ENCODE data around the gene SPHK2.

SPHK2 gene

GRCh38 chr19:48668332-48668731, 49.0 kb downstream of the SPHK2 start:
- no peak overlapping the region for H3K27ac ChIP-seq (ENCODE audit: insufficient read depth in 1 of 2, low read depth in 1 of 2, low read length in 2 of 2, poor library complexity in 1 of 2, severe bottlenecking in 2 of 2)
- ChIA-PET CTCF (interaction anchor here (0.9 kb wide), 1 partner anchor 9 kb away, joined by 3 read pairs; no protein-coding TSS in a partner anchor), POLR2A (no interaction called here)
- WGBS (ENCODE audit: insufficient coverage) = 88% methylated on average over 3 of the region's 3 CpGs
- H3K27me3 ChIP-seq (replicated peaks in 2 of 5; ENCODE audit: control insufficient read depth in 4 of 5, insufficient read depth in 5 of 5, low read length in 4 of 5) = peaks cover 0 to 2% (median 0%) of the 10 kb centered on the region in 5 experiments
- no peaks in the 10 kb centered on the region for H3K36me3 ChIP-seq (ENCODE audit: control insufficient read depth in 4 of 4, insufficient read depth in 4 of 4, low read length in 3 of 4)
- no peak overlapping the region for H3K4me3 ChIP-seq (ENCODE audit: control insufficient read depth in 1 of 7, extremely low read depth in 1 of 7, insufficient read depth in 4 of 7, low read depth in 2 of 7, low read length in 6 of 7)
- no peaks in the 10 kb centered on the region for H3K4me1 ChIP-seq (ENCODE audit: control extremely low read depth in 1 of 4, control insufficient read depth in 4 of 4, insufficient read depth in 4 of 4, low read length in 3 of 4)
- no peak for DNase-seq
- H3K9me3 ChIP-seq (ENCODE audit: control extremely low read depth in 1 of 5, control insufficient read depth in 4 of 5, insufficient read depth in 2 of 5, low read depth in 1 of 5, low read length in 4 of 5) = no peaks in the 10 kb centered on the region

- Histone ChIP-seq H3K4me1 (ENCODE audit: control extremely low read depth in 1 of 4, control insufficient read depth in 4 of 4, insufficient read depth in 4 of 4, low read length in 3 of 4) (no peaks in the 10 kb centered on the region), H3K4me3 (ENCODE audit: control insufficient read depth in 1 of 7, extremely low read depth in 1 of 7, insufficient read depth in 4 of 7, low read depth in 2 of 7, low read length in 6 of 7) (no peak overlapping the region), H3K27me3 (replicated peaks in 2 of 5; ENCODE audit: control insufficient read depth in 4 of 5, insufficient read depth in 5 of 5, low read length in 4 of 5) (peaks cover 0 to 2% (median 0%) of the 10 kb centered on the region in 5 experiments), H3K9me3 (ENCODE audit: control extremely low read depth in 1 of 5, control insufficient read depth in 4 of 5, insufficient read depth in 2 of 5, low read depth in 1 of 5, low read length in 4 of 5) (no peaks in the 10 kb centered on the region), H3K36me3 (ENCODE audit: control insufficient read depth in 4 of 4, insufficient read depth in 4 of 4, low read length in 3 of 4) (no peaks in the 10 kb centered on the region), H3K27ac (ENCODE audit: insufficient read depth in 1 of 2, low read depth in 1 of 2, low read length in 2 of 2, poor library complexity in 1 of 2, severe bottlenecking in 2 of 2) (no peak overlapping the region)
- WGBS (ENCODE audit: insufficient coverage) = 100% methylated on average over 2 of the region's 2 CpGs
- POLR2A ChIA-PET = no interaction called here
- DNase-seq = no peak
- CTCF ChIA-PET = no interaction called here
These were observed 49.5 kb downstream of the SPHK2 start for GRCh38 chr19:48668761-48669160.

DNA sequence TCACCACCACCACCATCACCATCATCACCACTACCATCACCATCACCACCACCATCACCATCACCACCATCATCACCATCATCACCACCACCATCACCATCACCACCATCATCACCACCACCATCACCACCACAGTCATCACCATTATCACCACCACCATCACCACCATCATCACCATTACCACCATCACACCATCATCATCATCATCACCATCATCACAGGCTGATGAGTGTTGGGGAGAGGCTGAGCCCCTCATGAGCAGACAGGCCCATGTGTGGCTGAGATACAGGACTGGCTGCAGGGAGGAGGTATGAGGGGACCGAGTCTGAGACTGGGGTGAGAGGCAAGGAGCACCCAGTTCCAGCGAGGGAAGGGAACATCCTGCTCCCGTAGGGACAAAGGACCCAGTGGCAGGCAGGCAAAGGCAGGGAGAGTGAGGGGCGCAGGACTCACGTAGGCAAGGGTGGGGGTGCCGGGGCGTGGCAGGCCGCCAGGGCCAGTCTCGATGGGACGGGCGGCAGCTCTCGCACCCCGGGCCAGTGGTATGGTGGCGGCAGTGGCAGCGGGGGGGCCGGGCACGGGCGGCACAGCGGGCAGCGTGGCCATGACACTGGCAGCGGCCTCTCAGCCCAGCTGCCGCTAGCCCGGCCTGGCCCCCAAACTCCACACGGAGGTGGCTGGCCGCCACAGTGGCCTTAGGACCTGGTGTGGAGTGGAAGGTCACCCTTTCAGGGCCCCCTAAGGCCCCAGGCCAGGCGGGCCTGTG, 50.8 kb downstream of the SPHK2 start:
- 96% methylated on average over 16 of the region's 26 CpGs for WGBS (ENCODE audit: insufficient coverage)
- POLR2A ChIA-PET = no interaction called here
- H3K27ac ChIP-seq (ENCODE audit: insufficient read depth in 1 of 2, low read depth in 1 of 2, low read length in 2 of 2, poor library complexity in 1 of 2, severe bottlenecking in 2 of 2) = no peak overlapping the region

DNA sequence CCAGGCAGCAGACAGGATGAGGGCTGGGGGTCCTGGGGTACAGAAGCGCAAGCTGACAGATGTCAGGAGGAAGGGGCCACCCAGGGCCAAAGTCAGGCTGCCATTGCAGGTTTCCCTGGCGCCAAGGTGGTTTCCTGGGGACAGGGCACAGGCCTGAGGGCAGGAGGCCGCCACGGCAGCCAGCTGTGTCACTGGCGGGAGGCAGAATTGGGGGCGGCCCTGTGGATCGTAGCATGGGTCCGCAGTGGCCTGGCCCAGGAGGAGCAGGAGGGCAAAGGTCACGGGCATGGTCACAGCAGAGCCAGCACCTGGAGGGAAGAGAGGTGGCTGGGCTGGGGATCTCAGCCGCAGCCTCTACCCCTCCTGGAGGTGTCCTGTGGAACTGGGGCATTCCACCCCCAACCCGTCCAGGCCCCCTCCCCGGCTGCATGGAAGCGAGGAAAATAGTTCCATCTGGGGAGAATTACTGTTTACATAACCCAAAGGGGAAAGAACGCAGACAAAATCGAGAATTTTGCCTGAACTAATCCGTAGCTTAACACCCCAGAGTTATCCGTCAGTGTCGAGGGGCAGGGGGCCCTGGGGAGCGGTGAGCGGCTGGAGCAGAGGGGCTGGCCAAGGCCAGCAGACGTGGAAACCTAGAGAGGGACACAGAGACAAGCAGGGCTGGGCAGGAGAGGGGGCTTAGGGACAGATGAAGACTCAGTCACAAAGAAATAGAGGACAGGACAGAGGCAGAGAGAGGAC, 51.6 kb downstream of the SPHK2 start:
- 96% methylated on average over 16 of the region's 21 CpGs for WGBS (ENCODE audit: insufficient coverage)
- H3K36me3 ChIP-seq (ENCODE audit: control insufficient read depth in 4 of 4, insufficient read depth in 4 of 4, low read length in 3 of 4) = no peaks in the 10 kb centered on the region
- ChIA-PET POLR2A (interaction anchor here (0.6 kb wide), 1 partner anchor 153 kb away, joined by 3 read pairs; no protein-coding TSS in a partner anchor), CTCF (interaction anchor here (1.0 kb wide), 1 partner anchor 25 kb away, joined by 4 read pairs; the partner anchor contains the start of gene CA11)
- H3K27ac ChIP-seq (ENCODE audit: insufficient read depth in 1 of 2, low read depth in 1 of 2, low read length in 2 of 2, poor library complexity in 1 of 2, severe bottlenecking in 2 of 2) = no peak overlapping the region
- H3K27me3 ChIP-seq (replicated peaks in 2 of 5; ENCODE audit: control insufficient read depth in 4 of 5, insufficient read depth in 5 of 5, low read length in 4 of 5) = peaks cover 0 to 2% (median 0%) of the 10 kb centered on the region in 5 experiments
- no peaks in the 10 kb centered on the region for H3K9me3 ChIP-seq (ENCODE audit: control extremely low read depth in 1 of 5, control insufficient read depth in 4 of 5, insufficient read depth in 2 of 5, low read depth in 1 of 5, low read length in 4 of 5)
- H3K4me1 ChIP-seq (ENCODE audit: control extremely low read depth in 1 of 4, control insufficient read depth in 4 of 4, insufficient read depth in 4 of 4, low read length in 3 of 4) = peaks cover 0 to 6% (median 0%) of the 10 kb centered on the region in 4 experiments
- no peak overlapping the region for H3K4me3 ChIP-seq (ENCODE audit: control insufficient read depth in 1 of 7, extremely low read depth in 1 of 7, insufficient read depth in 4 of 7, low read depth in 2 of 7, low read length in 6 of 7)
- DNase-seq = peak in 1 of 3 donors; percentile 21

More for the DNA sequence above, 50.8 kb downstream of the SPHK2 start:
- no peak overlapping the region for H3K4me3 ChIP-seq (ENCODE audit: control insufficient read depth in 1 of 7, extremely low read depth in 1 of 7, insufficient read depth in 4 of 7, low read depth in 2 of 7, low read length in 6 of 7)
- no peak for DNase-seq
- no peaks in the 10 kb centered on the region for H3K36me3 ChIP-seq (ENCODE audit: control insufficient read depth in 4 of 4, insufficient read depth in 4 of 4, low read length in 3 of 4)
- CTCF ChIA-PET = no interaction called here
- peaks cover 0 to under 1% (median 0%) of the 10 kb centered on the region in 4 experiments for H3K4me1 ChIP-seq (ENCODE audit: control extremely low read depth in 1 of 4, control insufficient read depth in 4 of 4, insufficient read depth in 4 of 4, low read length in 3 of 4)
- peaks cover 0 to 2% (median 0%) of the 10 kb centered on the region in 5 experiments for H3K27me3 ChIP-seq (replicated peaks in 2 of 5; ENCODE audit: control insufficient read depth in 4 of 5, insufficient read depth in 5 of 5, low read length in 4 of 5)
- H3K9me3 ChIP-seq (ENCODE audit: control extremely low read depth in 1 of 5, control insufficient read depth in 4 of 5, insufficient read depth in 2 of 5, low read depth in 1 of 5, low read length in 4 of 5) = no peaks in the 10 kb centered on the region

GRCh38 chr19:48671446-48671995, 52.2 kb downstream of the SPHK2 start:
- H3K27me3 ChIP-seq (replicated peaks in 2 of 5; ENCODE audit: control insufficient read depth in 4 of 5, insufficient read depth in 5 of 5, low read length in 4 of 5) = peaks cover 0 to 2% (median 0%) of the 10 kb centered on the region in 5 experiments
- POLR2A ChIA-PET = interaction anchor here (0.6 kb wide), 1 partner anchor 152 kb away, joined by 3 read pairs; no protein-coding TSS in a partner anchor
- no peak overlapping the region for H3K4me3 ChIP-seq (ENCODE audit: control insufficient read depth in 1 of 7, extremely low read depth in 1 of 7, insufficient read depth in 4 of 7, low read depth in 2 of 7, low read length in 6 of 7)
- no peak overlapping the region for H3K27ac ChIP-seq (ENCODE audit: insufficient read depth in 1 of 2, low read depth in 1 of 2, low read length in 2 of 2, poor library complexity in 1 of 2, severe bottlenecking in 2 of 2)
- no peak for DNase-seq
- no peaks in the 10 kb centered on the region for H3K36me3 ChIP-seq (ENCODE audit: control insufficient read depth in 4 of 4, insufficient read depth in 4 of 4, low read length in 3 of 4)
- H3K4me1 ChIP-seq (ENCODE audit: control extremely low read depth in 1 of 4, control insufficient read depth in 4 of 4, insufficient read depth in 4 of 4, low read length in 3 of 4) = peaks cover 0 to 6% (median 0%) of the 10 kb centered on the region in 4 experiments
- WGBS (ENCODE audit: insufficient coverage) = 100% methylated on average over 4 of the region's 10 CpGs
- no peaks in the 10 kb centered on the region for H3K9me3 ChIP-seq (ENCODE audit: control extremely low read depth in 1 of 5, control insufficient read depth in 4 of 5, insufficient read depth in 2 of 5, low read depth in 1 of 5, low read length in 4 of 5)
- CTCF ChIA-PET = interaction anchor here (1.0 kb wide), 1 partner anchor 26 kb away, joined by 4 read pairs; the partner anchor contains the start of gene CA11

- CTCF ChIA-PET = interaction anchor here (0.9 to 3.3 kb wide), 3 partner anchors 40 to 169 kb away, joined by 3 to 16 read pairs (median 4); no protein-coding TSS in a partner anchor
- POLR2A ChIA-PET = no interaction called here
- H3K27ac ChIP-seq (ENCODE audit: insufficient read depth in 1 of 2, low read depth in 1 of 2, low read length in 2 of 2, poor library complexity in 1 of 2, severe bottlenecking in 2 of 2) = no peak within 1 kb of the TSS
- no peaks in the 10 kb centered on the region for H3K9me3 ChIP-seq (ENCODE audit: control extremely low read depth in 1 of 5, control insufficient read depth in 4 of 5, insufficient read depth in 2 of 5, low read depth in 1 of 5, low read length in 4 of 5)
- H3K4me1 ChIP-seq (ENCODE audit: control extremely low read depth in 1 of 4, control insufficient read depth in 4 of 4, insufficient read depth in 4 of 4, low read length in 3 of 4) = peaks cover 0 to 6% (median 0%) of the 10 kb centered on the region in 4 experiments
- peaks cover 0 to 2% (median 0%) of the 10 kb centered on the region in 5 experiments for H3K27me3 ChIP-seq (replicated peaks in 2 of 5; ENCODE audit: control insufficient read depth in 4 of 5, insufficient read depth in 5 of 5, low read length in 4 of 5)
- no peak for DNase-seq
- no peaks in the 10 kb centered on the region for H3K36me3 ChIP-seq (ENCODE audit: control insufficient read depth in 4 of 4, insufficient read depth in 4 of 4, low read length in 3 of 4)
- WGBS (ENCODE audit: insufficient coverage) = 75% methylated on average over 18 of the region's 25 CpGs
- no peak within 1 kb of the TSS for H3K4me3 ChIP-seq (ENCODE audit: control insufficient read depth in 1 of 7, extremely low read depth in 1 of 7, insufficient read depth in 4 of 7, low read depth in 2 of 7, low read length in 6 of 7)
These were observed 53.7 kb downstream of the SPHK2 start, which contains the start of gene NTN5 for GRCh38 chr19:48672994-48673393. Gene NTN5 (minus strand): TSS chr19:48673017. CDS start chr19:48670986, 2,031 bp downstream.

Measured in common myeloid progenitor, CD34-positive (primary cell).